22Rv1 (cell line): ENCODE data around the gene REXO1.

Source experiments
- CTCF ChIP-seq: fragments of 450-650 bp; IDR thresholded peaks from 2 replicates; pipeline ENCODE4 v1.5.1; 2017; ENCODE audit warnings: mild to moderate bottlenecking
- ZFX ChIP-seq: fragments of 450-650 bp; IDR thresholded peaks from 2 replicates; pipeline ENCODE4 v1.6.1; 2017; ENCODE audit warnings: antibody characterized with exemption, borderline replicate concordance

- no peak for TF ChIP-seq CTCF
- no peak for TF ChIP-seq ZFX
Observed at GRCh38 chr19:1807030-1807694, 41.1 kb downstream of the REXO1 start.
